HEK293 (cell line): Measurements from ENCODE around the gene MLPH.

Experiments used
- CTCF ChIA-PET: fragments of 350-600 bp; formaldehyde crosslinking; extraction: SDS; loops from one replicate; lab custom pipeline; 2021; ENCODE audit warnings: antibody characterized with exemption; lab: Yijun Ruan, JAX
- POLR2A ChIA-PET: fragments of 300-600 bp; formaldehyde crosslinking; extraction: SDS; loops from one replicate; lab custom pipeline; 2020; ENCODE audit warnings: antibody characterized with exemption, inconsistent platforms; lab: Yijun Ruan, JAX
- H3K27ac ChIP-seq: fragments of 200-500 bp; sonication (Bioruptor generic); 2 replicates; pipeline ENCODE4 v1.5.1; 2014; ENCODE audit warnings: low read depth, low read length, control low read depth, inconsistent platforms; ENCODE audit errors: extremely low read depth
- H3K36me3 ChIP-seq, 2 experiments: fragments of 200-500 bp in 1 of 2; sonication (Bioruptor generic) in 1 of 2; 1 replicate in 1 of 2; 2 replicates in 1 of 2; pipeline ENCODE4 v1.5.1; 2014 to 2017; ENCODE audit warnings: inconsistent platforms in 2 of 2, low read length in 2 of 2; ENCODE audit not compliant: control insufficient read depth in 2 of 2, insufficient read depth in 1 of 2
- H3K4me1 ChIP-seq: fragments of 200-500 bp; sonication (Bioruptor generic); 2 replicates; pipeline ENCODE4 v1.5.1; 2014; ENCODE audit warnings: mild to moderate bottlenecking, low read length, inconsistent platforms; ENCODE audit not compliant: control insufficient read depth, insufficient read depth
- H3K4me3 ChIP-seq: 2 replicates; pipeline ENCODE4 v1.5.1; 2011; ENCODE audit warnings: low read depth, mild to moderate bottlenecking, control low read depth, low read length, moderate library complexity
- H3K9me3 ChIP-seq: fragments of 200-500 bp; sonication (Bioruptor generic); 2 replicates; pipeline ENCODE4 v1.5.1; 2014; ENCODE audit warnings: low read depth, low read length, inconsistent platforms; ENCODE audit not compliant: control insufficient read depth, insufficient read depth
- BCL11A ChIP-seq: fragments of 450-650 bp; formaldehyde crosslinking; IDR thresholded peaks from 2 replicates; pipeline ENCODE4 v1.5.1; 2016; ENCODE audit warnings: low read depth, missing biosample characterization, missing genetic modification characterization
- EGR2 ChIP-seq: fragments of 450-650 bp; formaldehyde crosslinking; IDR thresholded peaks from 2 replicates; pipeline ENCODE4 v1.5.1; 2016; ENCODE audit warnings: low read depth, missing biosample characterization, missing genetic modification characterization
- HOXC10 ChIP-seq: sonication (generic); formaldehyde crosslinking; IDR thresholded peaks from 2 replicates; pipeline ENCODE4 v1.8.1; 2023; ENCODE audit warnings: mild to moderate bottlenecking, missing genetic modification reagents
- KLF16 ChIP-seq: fragments of 450-650 bp; formaldehyde crosslinking; IDR thresholded peaks from 2 replicates; pipeline ENCODE4 v1.5.1; 2017; ENCODE audit warnings: missing biosample characterization, missing genetic modification characterization
- KLF9 ChIP-seq: fragments of 450-650 bp; formaldehyde crosslinking; IDR thresholded peaks from 2 replicates; pipeline ENCODE4 v1.5.1; 2016; ENCODE audit warnings: missing biosample characterization, missing genetic modification characterization, low read depth
- PRDM1 ChIP-seq: fragments of 450-650 bp; formaldehyde crosslinking; IDR thresholded peaks from 2 replicates; pipeline ENCODE4; 2016; ENCODE audit warnings: missing biosample characterization, missing genetic modification characterization
- REPIN1 ChIP-seq: fragments of 450-650 bp; formaldehyde crosslinking; IDR thresholded peaks from 2 replicates; pipeline ENCODE4 v1.5.1; 2017; ENCODE audit warnings: missing biosample characterization, missing genetic modification characterization, low read depth
- SETDB1 ChIP-seq: IDR thresholded peaks from one replicate; pipeline ENCODE4 v1.6.1; 2017; ENCODE audit warnings: mild to moderate bottlenecking, low read length, moderate library complexity, mixed read lengths; ENCODE audit not compliant: insufficient read length
- SP2 ChIP-seq: fragments of 450-650 bp; formaldehyde crosslinking; IDR thresholded peaks from 2 replicates; pipeline ENCODE4 v1.5.1; 2016; ENCODE audit warnings: missing biosample characterization, missing genetic modification characterization
- TCF7L2 ChIP-seq: IDR thresholded peaks from 2 replicates; pipeline ENCODE4 v1.6.1; 2011; ENCODE audit warnings: low read depth, mild to moderate bottlenecking, inconsistent platforms, low read length, moderate library complexity, borderline replicate concordance
- ZFP69B ChIP-seq: fragments of 450-650 bp; formaldehyde crosslinking; IDR thresholded peaks from 2 replicates; pipeline ENCODE4 v1.5.1; 2016; ENCODE audit warnings: missing biosample characterization, missing genetic modification characterization
- ZIC2 ChIP-seq: fragments of 450-650 bp; formaldehyde crosslinking; IDR thresholded peaks from 2 replicates; pipeline ENCODE4 v1.5.1; 2016; ENCODE audit warnings: missing biosample characterization, missing genetic modification characterization
- ZNF132 ChIP-seq: fragments of 450-650 bp; formaldehyde crosslinking; IDR thresholded peaks from 2 replicates; pipeline ENCODE4 v1.5.1; 2017; ENCODE audit warnings: missing biosample characterization, missing genetic modification characterization, borderline replicate concordance
- ZNF133 ChIP-seq: fragments of 450-650 bp; formaldehyde crosslinking; IDR thresholded peaks from 2 replicates; pipeline ENCODE4 v1.5.1; 2016; ENCODE audit warnings: missing biosample characterization, missing genetic modification characterization
- ZNF174 ChIP-seq: fragments of 450-650 bp; formaldehyde crosslinking; IDR thresholded peaks from 2 replicates; pipeline ENCODE4 v1.5.0; 2017; ENCODE audit warnings: missing biosample characterization, mild to moderate bottlenecking, missing genetic modification characterization
- ZNF175 ChIP-seq: fragments of 450-650 bp; formaldehyde crosslinking; IDR thresholded peaks from 2 replicates; pipeline ENCODE4 v1.5.1; 2016; ENCODE audit warnings: missing biosample characterization, missing genetic modification characterization
- ZNF214 ChIP-seq: fragments of 450-650 bp; formaldehyde crosslinking; IDR thresholded peaks from 2 replicates; pipeline ENCODE4 v1.5.1; 2017; ENCODE audit warnings: missing biosample characterization, mild to moderate bottlenecking, missing genetic modification characterization, borderline replicate concordance
- ZNF341 ChIP-seq: fragments of 450-650 bp; formaldehyde crosslinking; IDR thresholded peaks from 2 replicates; pipeline ENCODE4; 2016; ENCODE audit warnings: low read depth, missing biosample characterization, missing genetic modification characterization
- ZNF473 ChIP-seq: fragments of 450-650 bp; formaldehyde crosslinking; IDR thresholded peaks from 2 replicates; pipeline ENCODE4 v1.5.1; 2017; ENCODE audit warnings: missing biosample characterization, missing genetic modification characterization
- ZNF560 ChIP-seq: fragments of 450-650 bp; formaldehyde crosslinking; IDR thresholded peaks from 2 replicates; pipeline ENCODE4 v1.5.1; 2017; ENCODE audit warnings: missing biosample characterization, missing genetic modification characterization, borderline replicate concordance
- ZNF654 ChIP-seq: fragments of 450-650 bp; formaldehyde crosslinking; IDR thresholded peaks from 2 replicates; pipeline ENCODE4 v1.5.1; 2016; ENCODE audit warnings: low read depth, missing biosample characterization, missing genetic modification characterization
- ZNF701 ChIP-seq: fragments of 450-650 bp; formaldehyde crosslinking; IDR thresholded peaks from 2 replicates; pipeline ENCODE4 v1.5.1; 2016; ENCODE audit warnings: missing biosample characterization, missing genetic modification characterization
- ZNF707 ChIP-seq: fragments of 450-650 bp; formaldehyde crosslinking; IDR thresholded peaks from 2 replicates; pipeline ENCODE4 v1.5.1; 2016; ENCODE audit warnings: missing biosample characterization, missing genetic modification characterization
- ZNF776 ChIP-seq: fragments of 450-650 bp; formaldehyde crosslinking; IDR thresholded peaks from 2 replicates; pipeline ENCODE4 v1.5.0; 2017; ENCODE audit warnings: missing biosample characterization, missing genetic modification characterization, borderline replicate concordance
- ZNF843 ChIP-seq: fragments of 450-650 bp; formaldehyde crosslinking; IDR thresholded peaks from 2 replicates; pipeline ENCODE4 v1.5.1; 2016; ENCODE audit warnings: missing biosample characterization, missing genetic modification characterization
- TF ChIP-seq, protein P1 (sequence below): fragments of 450-650 bp; formaldehyde crosslinking; IDR thresholded peaks from 2 replicates; pipeline ENCODE4 v1.5.1; 2016; ENCODE audit warnings: missing biosample characterization, missing genetic modification characterization, borderline replicate concordance
- TF ChIP-seq, protein P2 (sequence below): fragments of 450-650 bp; formaldehyde crosslinking; conservative IDR thresholded peaks from 2 replicates; pipeline ENCODE4 v1.5.1; 2016; ENCODE audit warnings: low read depth, missing biosample characterization, missing genetic modification characterization

Gene MLPH

DNA sequence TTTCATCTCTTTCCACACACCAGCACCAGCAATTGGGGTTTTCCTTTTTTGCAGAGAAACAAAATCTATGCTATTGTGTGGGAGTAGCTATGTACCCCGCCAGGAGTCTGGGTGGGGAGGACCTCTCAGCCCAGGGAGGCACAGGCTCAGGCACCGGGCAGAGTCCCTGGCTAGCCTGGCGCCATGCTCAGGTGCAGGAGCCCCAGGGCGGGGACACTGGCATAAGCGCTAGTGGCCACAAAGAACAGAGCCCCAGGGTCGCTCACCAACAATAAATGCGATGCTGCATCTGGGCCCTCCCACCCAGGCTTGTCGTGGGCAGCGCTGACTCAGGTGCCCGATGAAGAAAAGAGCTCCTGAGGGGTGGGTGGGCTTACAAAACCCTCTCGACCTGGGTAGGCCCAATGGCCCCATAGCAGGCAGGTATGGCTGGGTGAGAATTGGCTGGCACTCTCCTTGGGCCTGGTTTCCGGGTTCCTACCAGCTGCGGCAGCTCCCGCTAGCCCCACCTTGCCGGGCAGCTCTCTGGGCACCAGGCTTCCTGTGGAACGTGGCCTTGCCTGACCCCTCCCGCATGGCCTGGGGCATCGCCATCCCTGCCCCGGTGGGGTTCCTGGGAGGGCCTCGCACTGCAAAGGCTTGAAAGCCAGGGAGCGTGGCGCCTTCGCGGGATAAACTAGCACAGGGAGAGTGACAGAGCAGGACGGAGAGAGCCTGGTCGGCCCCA lies 41.3 kb upstream of the MLPH start:
- Histone ChIP-seq H3K27ac (no peak overlapping the region), H3K4me3 (no peak overlapping the region), H3K36me3 (no peaks in the 10 kb centered on the region), H3K4me1 (no peaks in the 10 kb centered on the region), H3K9me3 (no peaks in the 10 kb centered on the region)
- no peak for TF ChIP-seq ZNF707 (tag by site-specific recombination)
- TF ChIP-seq ZNF133 (tag by site-specific recombination) = no peak
- TF ChIP-seq ZNF701 (tag by site-specific recombination) = no peak
- no peak for TF ChIP-seq ZNF843
- TF ChIP-seq ZNF776 (tag by site-specific recombination) = no peak
- no peak for TF ChIP-seq PRDM1 (tag by site-specific recombination)
- TF ChIP-seq SP2 (tag by site-specific recombination) = no peak
- TF ChIP-seq, protein P1, sequence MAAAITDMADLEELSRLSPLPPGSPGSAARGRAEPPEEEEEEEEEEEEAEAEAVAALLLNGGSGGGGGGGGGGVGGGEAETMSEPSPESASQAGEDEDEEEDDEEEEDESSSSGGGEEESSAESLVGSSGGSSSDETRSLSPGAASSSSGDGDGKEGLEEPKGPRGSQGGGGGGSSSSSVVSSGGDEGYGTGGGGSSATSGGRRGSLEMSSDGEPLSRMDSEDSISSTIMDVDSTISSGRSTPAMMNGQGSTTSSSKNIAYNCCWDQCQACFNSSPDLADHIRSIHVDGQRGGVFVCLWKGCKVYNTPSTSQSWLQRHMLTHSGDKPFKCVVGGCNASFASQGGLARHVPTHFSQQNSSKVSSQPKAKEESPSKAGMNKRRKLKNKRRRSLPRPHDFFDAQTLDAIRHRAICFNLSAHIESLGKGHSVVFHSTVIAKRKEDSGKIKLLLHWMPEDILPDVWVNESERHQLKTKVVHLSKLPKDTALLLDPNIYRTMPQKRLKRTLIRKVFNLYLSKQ = no peak
- TF ChIP-seq BCL11A (tag by site-specific recombination) = no peak
- TF ChIP-seq, protein P2, sequence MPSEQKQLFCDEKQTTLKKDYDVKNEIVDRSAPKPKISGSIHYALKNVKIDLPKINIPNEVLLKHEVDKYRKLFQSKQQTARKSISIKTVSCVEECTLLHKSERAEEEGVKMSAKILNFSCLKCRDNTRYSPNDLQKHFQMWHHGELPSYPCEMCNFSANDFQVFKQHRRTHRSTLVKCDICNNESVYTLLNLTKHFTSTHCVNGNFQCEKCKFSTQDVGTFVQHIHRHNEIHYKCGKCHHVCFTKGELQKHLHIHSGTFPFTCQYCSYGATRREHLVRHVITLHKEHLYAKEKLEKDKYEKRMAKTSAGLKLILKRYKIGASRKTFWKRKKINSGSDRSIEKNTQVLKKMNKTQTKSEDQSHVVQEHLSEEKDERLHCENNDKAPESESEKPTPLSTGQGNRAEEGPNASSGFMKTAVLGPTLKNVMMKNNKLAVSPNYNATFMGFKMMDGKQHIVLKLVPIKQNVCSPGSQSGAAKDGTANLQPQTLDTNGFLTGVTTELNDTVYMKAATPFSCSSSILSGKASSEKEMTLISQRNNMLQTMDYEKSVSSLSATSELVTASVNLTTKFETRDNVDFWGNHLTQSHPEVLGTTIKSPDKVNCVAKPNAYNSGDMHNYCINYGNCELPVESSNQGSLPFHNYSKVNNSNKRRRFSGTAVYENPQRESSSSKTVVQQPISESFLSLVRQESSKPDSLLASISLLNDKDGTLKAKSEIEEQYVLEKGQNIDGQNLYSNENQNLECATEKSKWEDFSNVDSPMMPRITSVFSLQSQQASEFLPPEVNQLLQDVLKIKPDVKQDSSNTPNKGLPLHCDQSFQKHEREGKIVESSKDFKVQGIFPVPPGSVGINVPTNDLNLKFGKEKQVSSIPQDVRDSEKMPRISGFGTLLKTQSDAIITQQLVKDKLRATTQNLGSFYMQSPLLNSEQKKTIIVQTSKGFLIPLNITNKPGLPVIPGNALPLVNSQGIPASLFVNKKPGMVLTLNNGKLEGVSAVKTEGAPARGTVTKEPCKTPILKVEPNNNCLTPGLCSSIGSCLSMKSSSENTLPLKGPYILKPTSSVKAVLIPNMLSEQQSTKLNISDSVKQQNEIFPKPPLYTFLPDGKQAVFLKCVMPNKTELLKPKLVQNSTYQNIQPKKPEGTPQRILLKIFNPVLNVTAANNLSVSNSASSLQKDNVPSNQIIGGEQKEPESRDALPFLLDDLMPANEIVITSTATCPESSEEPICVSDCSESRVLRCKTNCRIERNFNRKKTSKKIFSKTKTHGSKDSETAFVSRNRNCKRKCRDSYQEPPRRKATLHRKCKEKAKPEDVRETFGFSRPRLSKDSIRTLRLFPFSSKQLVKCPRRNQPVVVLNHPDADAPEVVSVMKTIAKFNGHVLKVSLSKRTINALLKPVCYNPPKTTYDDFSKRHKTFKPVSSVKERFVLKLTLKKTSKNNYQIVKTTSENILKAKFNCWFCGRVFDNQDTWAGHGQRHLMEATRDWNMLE (tag by site-specific recombination) = no peak
- TF ChIP-seq ZNF175 (tag by site-specific recombination) = no peak
- no peak for TF ChIP-seq EGR2
- no peak for TF ChIP-seq ZNF214
- TF ChIP-seq TCF7L2 = no peak
- no peak for TF ChIP-seq ZNF654 (tag by site-specific recombination)
- CTCF ChIA-PET = no interaction called here
- POLR2A ChIA-PET = no interaction called here

DNA sequence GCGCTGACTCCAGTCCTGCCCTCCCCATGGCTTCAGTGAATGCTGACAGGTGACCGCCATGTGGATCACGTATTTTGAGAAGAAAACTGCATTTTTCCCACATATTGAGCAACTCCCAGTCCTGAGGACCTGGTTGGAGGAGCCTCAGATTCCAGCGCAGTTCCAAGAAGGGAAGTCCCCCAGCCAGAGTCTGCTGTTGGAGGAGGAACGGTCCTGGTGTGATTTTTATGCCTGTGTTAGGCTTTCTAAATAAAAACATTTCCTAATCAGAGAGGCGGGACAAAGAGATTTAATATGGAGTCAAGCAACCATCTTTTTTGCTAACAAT lies 40.7 kb upstream of the MLPH start:
- no peak overlapping the region for H3K27ac ChIP-seq
- CTCF ChIA-PET = no interaction called here
- POLR2A ChIA-PET = no interaction called here

More for the DNA sequence above, 40.7 kb upstream of the MLPH start:
- H3K4me3 ChIP-seq = no peak overlapping the region
- no peaks in the 10 kb centered on the region for H3K9me3 ChIP-seq
- no peaks in the 10 kb centered on the region for H3K4me1 ChIP-seq
- no peak for TF ChIP-seq REPIN1 (tag by site-specific recombination)
- no peak for TF ChIP-seq ZNF560 (tag by site-specific recombination)
- TF ChIP-seq ZNF174 (tag by site-specific recombination) = no peak
- no peak for TF ChIP-seq KLF16 (tag by site-specific recombination)
- no peak for TF ChIP-seq ZNF473
- TF ChIP-seq ZNF341 (tag by site-specific recombination) = no peak
- TF ChIP-seq ZFP69B (tag by site-specific recombination) = no peak
- TF ChIP-seq ZNF132 = no peak
- no peak for TF ChIP-seq SETDB1
- no peak for TF ChIP-seq HOXC10 (CRISPR knock-in tag)
- TF ChIP-seq ZIC2 (tag by site-specific recombination) = no peak
- TF ChIP-seq BCL11A (tag by site-specific recombination) = no peak
- TF ChIP-seq KLF9 = no peak
- H3K36me3 ChIP-seq = no peaks in the 10 kb centered on the region
